ENCODE data around the gene MEGF11.

The MEGF11 gene

GRCh38 chr15:66035901-66036300 is 217.6 kb downstream of the MEGF11 start:
- Histone ChIP-seq H3K36me3 (no peaks in the 10 kb centered on the region), H3K9me3 (peaks cover 0 to 12% (median 0%) of the 10 kb centered on the region in 3 donors), H3K27ac (no peak overlapping the region), H3K4me1 (no peaks in the 10 kb centered on the region), H3K4me3 (no peak overlapping the region), H3K27me3 (peaks cover 0 to 56% of the 10 kb centered on the region in 2 donors)
- no peak for DNase-seq
- no peak for TF ChIP-seq CTCF (IDR thresholded peaks at IDR 0.05)
- intact Hi-C loops (cut with DNase I; ENCODE audit: low total_unique reads): no loop called here

- H3K27me3 ChIP-seq: peaks cover 0 to 49% of the 10 kb centered on the region in 2 donors
- H3K36me3 ChIP-seq: no peaks in the 10 kb centered on the region
- H3K27ac ChIP-seq: no peak overlapping the region
- DNase-seq: no peak
- no peak overlapping the region for H3K4me3 ChIP-seq
- peaks cover 0 to 12% (median 0%) of the 10 kb centered on the region in 3 donors for H3K9me3 ChIP-seq
- intact Hi-C loops (cut with DNase I; ENCODE audit: low total_unique reads): no loop called here
- no peaks in the 10 kb centered on the region for H3K4me1 ChIP-seq
- TF ChIP-seq CTCF (IDR thresholded peaks at IDR 0.05): no peak
Observed at GRCh38 chr15:66033143-66033542, 220.4 kb downstream of the MEGF11 start.

GRCh38 chr15:66032006-66032405 is 221.5 kb downstream of the MEGF11 start:
- H3K27me3 ChIP-seq: peaks cover 0 to 39% of the 10 kb centered on the region in 2 donors
- no peak overlapping the region for H3K4me3 ChIP-seq
- DNase-seq: no peak
- H3K36me3 ChIP-seq: no peaks in the 10 kb centered on the region
- TF ChIP-seq CTCF (IDR thresholded peaks at IDR 0.05): no peak
- no peaks in the 10 kb centered on the region for H3K4me1 ChIP-seq
- intact Hi-C loops (cut with DNase I; ENCODE audit: low total_unique reads): no loop called here
- no peak overlapping the region for H3K27ac ChIP-seq
- peaks cover 0 to 12% (median 0%) of the 10 kb centered on the region in 3 donors for H3K9me3 ChIP-seq

DNA sequence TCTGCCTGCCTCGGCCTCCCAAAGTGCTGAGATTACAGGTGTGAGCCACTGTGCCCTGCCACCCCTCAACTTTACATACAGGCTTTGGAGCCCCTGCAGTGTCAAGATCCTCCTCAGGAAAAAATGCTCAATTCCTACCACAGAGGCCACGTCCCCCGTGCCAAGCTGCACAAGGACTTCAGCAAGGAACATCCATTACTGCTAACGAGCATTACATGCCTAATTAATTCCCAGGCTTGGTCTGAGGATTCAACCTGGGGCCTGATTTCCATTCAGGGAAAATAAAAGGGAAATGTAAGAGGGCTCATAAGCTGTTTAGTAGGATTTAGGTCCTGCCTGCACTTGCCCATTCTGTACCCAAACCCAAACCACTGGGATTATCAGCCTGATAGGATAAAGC is 222.9 kb downstream of the MEGF11 start:
- no peak for DNase-seq
- Histone ChIP-seq H3K9me3 (peaks cover 0 to 12% (median 0%) of the 10 kb centered on the region in 3 donors), H3K27me3 (peaks cover 0 to 36% of the 10 kb centered on the region in 2 donors), H3K27ac (no peak overlapping the region), H3K4me3 (no peak overlapping the region), H3K4me1 (no peaks in the 10 kb centered on the region), H3K36me3 (no peaks in the 10 kb centered on the region)
- intact Hi-C loops (cut with DNase I; ENCODE audit: low total_unique reads): no loop called here
- no peak for TF ChIP-seq CTCF (IDR thresholded peaks at IDR 0.05)

DNA sequence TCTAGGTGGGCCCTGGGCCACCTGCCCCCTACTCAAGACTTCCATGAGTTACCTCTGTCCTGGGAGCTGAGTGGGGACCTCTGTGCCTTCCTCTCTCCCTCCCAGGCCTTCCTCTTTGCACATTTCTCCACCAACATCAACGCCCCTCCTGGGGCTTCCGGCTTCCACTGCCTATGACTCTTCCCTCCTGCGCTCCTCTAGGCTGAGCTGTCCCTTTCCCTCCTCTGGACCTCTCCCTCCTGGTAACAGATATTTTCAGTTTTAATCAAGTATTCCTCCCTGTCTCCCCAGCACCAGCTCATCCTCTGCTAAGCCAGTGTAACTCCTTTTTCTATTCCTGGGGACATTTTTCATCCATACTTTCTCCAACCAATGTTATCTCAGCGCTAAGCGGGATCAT is 223.9 kb downstream of the MEGF11 start:
- no peak for TF ChIP-seq CTCF (IDR thresholded peaks at IDR 0.05)
- H3K36me3 ChIP-seq: no peaks in the 10 kb centered on the region

More for the DNA sequence above, 223.9 kb downstream of the MEGF11 start:
- H3K4me1 ChIP-seq: peaks cover 0 to 3% (median 0%) of the 10 kb centered on the region in 4 donors
- H3K4me3 ChIP-seq: no peak overlapping the region
- intact Hi-C loops (cut with DNase I; ENCODE audit: low total_unique reads): no loop called here
- DNase-seq: no peak
- no peak overlapping the region for H3K27ac ChIP-seq
- peaks cover 0 to 12% (median 0%) of the 10 kb centered on the region in 3 donors for H3K9me3 ChIP-seq
- peaks cover 0 to 42% of the 10 kb centered on the region in 2 donors for H3K27me3 ChIP-seq

Data from tibial artery (tissue), 4 donors.